HL-60 (cell line): ENCODE results near the gene EREG.

Experiments
- DNase-seq, 2 experiments: peaks; one replicate each; pipeline ENCODE4 v3.0.0-alpha.2; 2010 to 2020; ENCODE audit warnings: low read depth in 1 of 2, low spot score in 1 of 2
- H3K27ac ChIP-seq: fragments of 250-450 bp; sonication (Bioruptor Pico); replicated peaks from 2 replicates; pipeline ENCODE4 v1.5.1; 2020; ENCODE audit warnings: mild to moderate bottlenecking, moderate library complexity
- H3K27me3 ChIP-seq: fragments of 250-450 bp; sonication (Bioruptor Pico); 2 replicates; pipeline ENCODE4 v1.5.1; 2021; ENCODE audit warnings: mild to moderate bottlenecking, moderate library complexity; ENCODE audit not compliant: insufficient read depth, poor library complexity, severe bottlenecking
- H3K4me3 ChIP-seq: replicated peaks from 2 replicates; pipeline ENCODE4 v1.5.1; 2011; ENCODE audit warnings: mild to moderate bottlenecking, control low read depth, low read length; ENCODE audit not compliant: insufficient read depth
- CTCF ChIP-seq: IDR thresholded peaks from one replicate; pipeline ENCODE4 v1.5.1; 2011; ENCODE audit warnings: low read length, control low read depth, inconsistent platforms; ENCODE audit not compliant: insufficient read depth
- GABPA ChIP-seq: IDR thresholded peaks from 2 replicates; pipeline ENCODE4 v1.6.1; 2012; ENCODE audit warnings: low read depth
- POLR2AphosphoS5 ChIP-seq: IDR thresholded peaks from 2 replicates; pipeline ENCODE4 v1.6.1; 2012; ENCODE audit warnings: low read depth
- REST ChIP-seq: IDR thresholded peaks from 2 replicates; pipeline ENCODE4 v1.6.1; 2012; ENCODE audit warnings: low read depth; ENCODE audit not compliant: insufficient replicate concordance
- SPI1 ChIP-seq: IDR thresholded peaks from 2 replicates; pipeline ENCODE4 v1.6.1; 2012; ENCODE audit warnings: low read depth, mild to moderate bottlenecking, borderline replicate concordance

Gene EREG

GRCh38 chr4:74369855-74370254 is 4.9 kb downstream of the EREG start:
- no peak overlapping the region for H3K27ac ChIP-seq
- H3K4me3 ChIP-seq: no peak overlapping the region
- DNase-seq: no peak
- no peak for TF ChIP-seq CTCF
- no peak for TF ChIP-seq SPI1
- TF ChIP-seq POLR2AphosphoS5: no peak
- H3K27me3 ChIP-seq: no peaks in the 10 kb centered on the region

- TF ChIP-seq REST (no peak), CTCF (peak; percentile 82)
- Histone ChIP-seq H3K27me3 (no peaks in the 10 kb centered on the region), H3K4me3 (no peak overlapping the region), H3K27ac (no peak overlapping the region)
- peak; percentile 22 to 58 for DNase-seq
Observed at GRCh38 chr4:74370912-74371311, 6.0 kb downstream of the EREG start.

GRCh38 chr4:74374128-74374527 is 9.2 kb downstream of the EREG start:
- Histone ChIP-seq H3K27me3 (no peaks in the 10 kb centered on the region), H3K4me3 (no peak overlapping the region), H3K27ac (no peak overlapping the region)
- DNase-seq: no peak
- TF ChIP-seq CTCF (no peak), REST (no peak), POLR2AphosphoS5 (no peak), SPI1 (no peak), GABPA (no peak)

GRCh38 chr4:74374561-74375327 is 9.8 kb downstream of the EREG start:
- no peak overlapping the region for H3K27ac ChIP-seq

More at GRCh38 chr4:74374561-74375327, 9.8 kb downstream of the EREG start:
- DNase-seq: peak; percentile 70 to 96
- TF ChIP-seq POLR2AphosphoS5 (peak; percentile 44; the same call in 1 of the 2 replicates), REST (no peak), SPI1 (no peak), CTCF (no peak)
- no peak overlapping the region for H3K4me3 ChIP-seq
- H3K27me3 ChIP-seq: no peaks in the 10 kb centered on the region
